ENCODE data around the gene ZNF106. TPM values are rescaled to one million over a fixed set of nuclear protein-coding genes. Genes with fewer than 3 reads are reported as not detected.
A peak's percentile ranks its signal among the peaks of the same experiment; 100 is the strongest.

Gene ZNF106
- total RNA-seq, 1 experiment from 2014 or later, result 61.4 TPM

DNA sequence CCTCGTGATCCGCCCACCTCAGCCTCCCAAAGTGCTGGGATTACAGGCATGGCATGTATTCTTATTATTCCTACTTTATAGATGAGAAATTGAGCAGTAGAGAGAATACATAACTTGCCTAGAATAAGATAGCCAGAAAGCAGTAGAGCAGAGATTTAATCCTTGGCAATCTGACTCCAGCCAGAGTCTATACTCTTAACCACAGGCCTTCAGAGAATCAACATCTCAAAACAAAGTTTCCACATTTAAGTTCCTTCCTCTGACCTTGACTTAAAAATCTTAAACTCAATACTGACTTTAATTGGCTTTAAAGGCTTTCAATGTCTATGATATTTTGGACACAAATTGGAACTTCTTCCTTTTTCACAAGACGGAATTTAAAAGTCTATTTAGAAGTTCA, 37.1 kb downstream of the ZNF106 start:
- intact Hi-C loops (cut with micrococcal nuclease), result no loop called here
- no peak overlapping the region for H3K27ac Mint-ChIP-seq (ENCODE audit: low read depth, unreplicated experiment)
- H3K27me3 Mint-ChIP-seq (ENCODE audit: insufficient read depth, unreplicated experiment), result no peaks in the 10 kb centered on the region
- no peaks in the 10 kb centered on the region for H3K9me3 Mint-ChIP-seq (ENCODE audit: unreplicated experiment)
- POLR2A ChIA-PET, result no interaction called here
- no peak for TF ChIP-seq CTCF (IDR thresholded peaks at IDR 0.05; ENCODE audit: unreplicated experiment)
- H3K4me3 Mint-ChIP-seq (ENCODE audit: unreplicated experiment), result no peak overlapping the region
- H3K36me3 Mint-ChIP-seq (ENCODE audit: insufficient read depth, unreplicated experiment), result peaks cover 53% of the 10 kb centered on the region
- no TSS peak for BruUV-seq (replicated peaks)
- DNase-seq (ENCODE audit: unreplicated experiment), result no peak
- CTCF ChIA-PET, result no interaction called here
- no peaks in the 10 kb centered on the region for H3K4me1 Mint-ChIP-seq (ENCODE audit: insufficient read depth, unreplicated experiment)

- BruUV-seq (replicated peaks), result TSS peak; percentile 50
Observed at GRCh38 chr15:42450425-42450790, 40.5 kb downstream of the ZNF106 start.

GRCh38 chr15:42449770-42450424, 41.0 kb downstream of the ZNF106 start:
- ChIA-PET POLR2A (no interaction called here), CTCF (no interaction called here)
- Mint-ChIP-seq H3K36me3 (ENCODE audit: insufficient read depth, unreplicated experiment) (peaks cover 63% of the 10 kb centered on the region), H3K27ac (ENCODE audit: low read depth, unreplicated experiment) (no peak overlapping the region), H3K4me3 (ENCODE audit: unreplicated experiment) (no peak overlapping the region), H3K27me3 (ENCODE audit: insufficient read depth, unreplicated experiment) (no peaks in the 10 kb centered on the region), H3K4me1 (ENCODE audit: insufficient read depth, unreplicated experiment) (no peaks in the 10 kb centered on the region), H3K9me3 (ENCODE audit: unreplicated experiment) (no peaks in the 10 kb centered on the region)
- intact Hi-C loops (cut with micrococcal nuclease), result no loop called here
- TF ChIP-seq CTCF (IDR thresholded peaks at IDR 0.05; ENCODE audit: unreplicated experiment), result no peak
- no TSS peak for BruUV-seq (replicated peaks)
- DNase-seq (ENCODE audit: unreplicated experiment), result no peak

More at GRCh38 chr15:42450425-42450790, 40.5 kb downstream of the ZNF106 start:
- Mint-ChIP-seq H3K36me3 (ENCODE audit: insufficient read depth, unreplicated experiment) (peaks cover 58% of the 10 kb centered on the region), H3K27me3 (ENCODE audit: insufficient read depth, unreplicated experiment) (no peaks in the 10 kb centered on the region), H3K4me3 (ENCODE audit: unreplicated experiment) (no peak overlapping the region), H3K27ac (ENCODE audit: low read depth, unreplicated experiment) (no peak overlapping the region), H3K9me3 (ENCODE audit: unreplicated experiment) (no peaks in the 10 kb centered on the region), H3K4me1 (ENCODE audit: insufficient read depth, unreplicated experiment) (no peaks in the 10 kb centered on the region)
- intact Hi-C loops (cut with micrococcal nuclease), result no loop called here
- no peak for TF ChIP-seq CTCF (IDR thresholded peaks at IDR 0.05; ENCODE audit: unreplicated experiment)
- no peak for DNase-seq (ENCODE audit: unreplicated experiment)
- ChIA-PET CTCF (no interaction called here), POLR2A (no interaction called here)

DNA sequence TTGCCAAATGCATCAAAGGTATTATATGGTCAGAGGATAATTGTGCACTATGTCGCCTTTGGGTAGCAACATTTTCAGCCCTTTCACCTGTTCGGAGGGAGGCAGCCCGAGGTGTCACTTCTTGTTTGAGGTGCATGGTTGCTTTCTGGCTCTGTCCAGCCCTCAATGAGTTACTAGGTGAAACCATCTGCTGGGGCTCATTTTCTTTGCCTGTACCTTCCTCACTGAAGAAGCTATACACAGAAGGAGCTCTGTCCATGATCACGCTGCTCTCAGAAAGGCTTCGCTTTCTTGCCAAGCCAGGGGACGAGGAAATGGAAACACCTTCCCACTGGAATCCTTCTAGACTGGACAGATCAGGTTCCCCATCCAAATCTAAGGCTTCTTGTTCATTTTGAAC, 42.7 kb downstream of the ZNF106 start:
- Mint-ChIP-seq H3K36me3 (ENCODE audit: insufficient read depth, unreplicated experiment) (peaks cover 70% of the 10 kb centered on the region), H3K9me3 (ENCODE audit: unreplicated experiment) (no peaks in the 10 kb centered on the region), H3K4me1 (ENCODE audit: insufficient read depth, unreplicated experiment) (no peaks in the 10 kb centered on the region), H3K27ac (ENCODE audit: low read depth, unreplicated experiment) (no peak overlapping the region), H3K4me3 (ENCODE audit: unreplicated experiment) (no peak overlapping the region), H3K27me3 (ENCODE audit: insufficient read depth, unreplicated experiment) (no peaks in the 10 kb centered on the region)
- ChIA-PET CTCF (no interaction called here), POLR2A (no interaction called here)
- intact Hi-C loops (cut with micrococcal nuclease), result no loop called here
- no peak for TF ChIP-seq CTCF (IDR thresholded peaks at IDR 0.05; ENCODE audit: unreplicated experiment)
- DNase-seq (ENCODE audit: unreplicated experiment), result no peak
- BruUV-seq (replicated peaks), result no TSS peak

Measured in MCF 10A (cell line).